Epithelial cell of prostate (primary cell): ENCODE measurements around the gene CPEB1.
A peak's percentile ranks its signal among the peaks of the same experiment; 100 is the strongest.
"Not testable (repeated sequence)": the region's sequence is repeated elsewhere in the genome, so short reads cannot be mapped to it uniquely, and the experiment has no call there.

Source experiments
- DNase-seq: peaks from one replicate; pipeline ENCODE4 v3.0.0-alpha.2; 2011; ENCODE audit warnings: low read depth, low spot score
- H3K27ac ChIP-seq: fragments of 450-650 bp; 2 replicates; pipeline ENCODE4 v1.5.1; 2017; ENCODE audit warnings: mild to moderate bottlenecking

CPEB1 gene

DNA sequence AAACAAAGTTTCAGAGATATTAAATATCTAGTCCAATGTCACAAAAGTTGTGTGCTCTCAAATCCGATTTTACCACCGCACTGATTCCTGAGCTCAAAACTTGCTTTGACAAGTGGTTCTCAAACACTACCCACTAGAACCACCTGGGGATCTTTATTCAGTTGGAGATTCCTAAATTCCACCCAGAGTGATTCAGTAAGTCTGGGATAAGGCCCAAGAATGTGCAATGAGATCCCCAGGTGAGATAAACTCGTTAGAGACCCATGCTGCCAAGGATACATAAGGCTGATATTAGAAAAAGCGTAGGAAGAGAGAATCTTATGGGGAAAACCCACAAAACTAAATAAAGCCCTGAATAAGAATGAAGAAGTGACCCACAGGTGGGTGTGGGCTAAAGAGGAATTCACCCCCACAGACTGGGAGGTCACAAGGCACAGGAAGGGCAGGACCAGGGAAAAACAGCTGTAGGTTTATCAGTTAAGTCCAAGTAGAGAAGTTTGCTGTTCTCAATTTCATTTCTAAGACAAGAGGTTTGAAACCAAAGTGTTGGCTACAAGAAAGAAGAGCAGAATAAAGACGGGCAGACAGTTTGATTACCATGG, 95.4 kb downstream of the CPEB1 start:
- no peak for DNase-seq
- peak overlapping the region; percentile 10 for H3K27ac ChIP-seq

GRCh38 chr15:82549199-82549665, 97.9 kb downstream of the CPEB1 start:
- DNase-seq: no peak
- no peak overlapping the region for H3K27ac ChIP-seq

DNA sequence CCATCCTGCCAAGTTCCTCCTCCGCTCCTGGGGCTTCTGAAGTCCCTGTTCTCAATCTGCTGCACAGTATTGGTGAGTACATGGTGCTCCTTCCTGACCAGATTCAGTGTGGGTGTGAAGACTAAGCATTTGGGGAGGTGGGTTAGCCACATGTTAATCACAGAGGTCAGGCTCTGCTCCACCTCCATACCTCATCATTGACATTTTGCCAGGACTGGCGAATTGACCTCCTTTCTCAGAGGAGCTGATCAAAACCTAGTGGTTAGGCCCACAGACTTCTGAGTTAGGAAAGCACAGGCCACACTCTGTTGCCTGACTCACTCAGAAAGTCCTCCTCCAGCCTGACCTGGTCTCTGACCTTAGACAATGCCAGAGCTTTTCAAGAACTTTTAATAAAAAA, 98.5 kb downstream of the CPEB1 start:
- no peak overlapping the region for H3K27ac ChIP-seq
- no peak for DNase-seq

- no peak for DNase-seq
Measured at GRCh38 chr15:82545478-82545877, 101.7 kb downstream of the CPEB1 start.

GRCh38 chr15:82545002-82545401, 102.2 kb downstream of the CPEB1 start:
- no peak overlapping the region for H3K27ac ChIP-seq
- no peak for DNase-seq

More at GRCh38 chr15:82545478-82545877, 101.7 kb downstream of the CPEB1 start:
- no peak overlapping the region for H3K27ac ChIP-seq

- no peak for DNase-seq
- no peak overlapping the region for H3K27ac ChIP-seq
Measured at GRCh38 chr15:82544431-82544830, 102.7 kb downstream of the CPEB1 start.

GRCh38 chr15:82543160-82543559, 104.0 kb downstream of the CPEB1 start:
- no peak for DNase-seq

GRCh38 chr15:82540984-82541431, 106.2 kb downstream of the CPEB1 start:
- DNase-seq: no peak
- peak overlapping the region; percentile 89 for H3K27ac ChIP-seq

More at GRCh38 chr15:82543160-82543559, 104.0 kb downstream of the CPEB1 start:
- no peak overlapping the region for H3K27ac ChIP-seq

DNA sequence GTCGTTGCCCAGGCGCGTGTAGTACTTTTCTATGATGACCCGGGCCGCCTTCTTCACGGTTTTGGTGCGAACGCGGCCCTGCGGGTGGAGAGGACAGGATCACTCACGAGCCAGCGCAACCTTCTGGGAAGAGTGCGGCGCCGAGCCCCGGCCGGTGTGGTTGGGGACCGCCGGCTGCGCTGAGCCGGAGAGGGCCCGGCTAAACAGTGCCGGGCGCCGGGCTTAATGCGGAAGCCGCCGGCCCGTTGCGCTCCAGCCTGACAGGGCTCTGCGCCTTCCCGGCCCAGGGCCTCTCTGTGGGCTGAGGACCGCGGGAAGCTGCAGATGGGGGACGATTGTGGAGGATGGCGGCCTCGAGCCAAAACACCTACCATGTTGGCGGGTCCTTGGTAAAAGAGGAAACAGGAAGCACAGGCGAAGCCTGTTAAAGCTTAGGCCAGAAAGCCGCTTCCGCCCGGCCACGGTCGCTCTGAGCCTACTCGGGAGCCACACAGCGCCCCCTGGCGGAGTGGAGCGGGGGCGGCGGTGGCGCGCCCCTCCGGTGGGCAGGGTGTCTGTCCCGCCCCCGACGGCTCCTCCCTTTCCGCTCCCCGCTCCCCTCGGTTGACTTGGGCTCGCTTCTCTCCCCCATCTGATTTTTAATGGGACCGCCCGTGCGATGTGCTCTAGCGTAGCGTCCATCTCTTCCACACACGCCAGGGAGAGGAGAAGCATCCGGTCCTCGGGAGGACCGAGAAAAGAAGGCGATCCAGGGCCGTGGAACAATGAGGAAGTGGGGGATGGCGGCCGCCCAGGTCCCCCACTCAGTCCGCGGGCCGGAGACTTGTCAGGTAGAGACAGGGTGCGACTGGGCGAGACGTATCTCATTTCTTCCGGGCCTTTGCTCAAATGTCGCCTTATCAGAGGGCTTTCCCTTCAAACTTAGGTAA, 106.8 kb downstream of the CPEB1 start, which contains the start of gene RPS17:
RPS17 (minus strand) TSS at position 403 of the 929 bp plus-strand sequence; CDS start at position 374, 29 bp downstream.
- DNase-seq: peak; percentile 56
- peak within 1 kb of the TSS; percentile 89 for H3K27ac ChIP-seq

DNA sequence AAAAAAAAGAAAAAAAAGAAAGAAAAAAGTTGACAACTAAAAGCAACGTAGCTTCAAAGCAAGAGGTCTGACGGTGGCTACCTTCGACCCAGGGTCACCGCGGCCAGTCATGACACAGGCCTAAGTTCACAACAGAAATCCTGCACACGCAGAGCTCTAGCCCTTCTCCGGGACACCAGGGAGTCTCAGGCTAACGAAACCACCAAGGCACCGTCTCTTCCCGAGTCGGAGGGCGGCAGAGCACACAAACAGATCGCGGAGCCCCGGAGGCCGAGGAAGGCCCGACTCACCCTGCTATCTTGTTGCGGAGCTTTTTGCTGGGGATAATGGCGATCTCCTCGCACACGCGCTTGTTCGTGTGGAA, 107.5 kb downstream of the CPEB1 start:
- H3K27ac ChIP-seq: peak overlapping the region; percentile 89
- no peak for DNase-seq

GRCh38 chr15:82538961-82539690, 108.0 kb downstream of the CPEB1 start:
- DNase-seq: no peak
- H3K27ac ChIP-seq: peak overlapping the region; percentile 89

DNA sequence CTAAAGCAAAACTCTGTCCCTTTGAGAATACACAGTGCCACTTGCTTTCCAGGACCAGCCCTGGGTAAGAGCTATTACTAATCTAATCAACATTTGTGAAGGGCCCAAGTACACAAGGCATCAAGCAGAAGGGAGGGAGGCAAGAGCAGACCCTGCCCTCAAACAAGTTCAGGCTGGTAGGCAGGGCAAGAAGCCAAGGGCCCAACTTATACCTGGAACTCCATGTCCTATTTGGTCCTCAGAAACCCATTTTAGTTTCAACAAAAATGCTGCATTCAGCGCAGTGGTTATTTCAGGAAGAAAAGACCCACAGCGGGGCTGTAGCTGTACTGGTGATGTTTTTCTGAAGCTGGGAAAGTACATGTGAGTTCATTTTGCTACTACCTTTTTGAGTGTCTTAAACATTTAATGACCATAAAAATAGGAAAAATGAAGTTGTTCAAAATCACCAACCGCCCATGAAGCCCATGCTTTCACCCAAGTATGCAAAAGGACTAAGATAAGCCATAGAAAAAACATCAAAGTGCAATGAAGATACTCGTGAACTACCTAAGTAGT, 109.7 kb downstream of the CPEB1 start:
- DNase-seq: no peak

GRCh38 chr15:82536409-82537350, 110.5 kb downstream of the CPEB1 start:
- peak overlapping the region; percentile 89 for H3K27ac ChIP-seq
- no peak for DNase-seq

More for the DNA sequence above, 109.7 kb downstream of the CPEB1 start:
- peak overlapping the region; percentile 89 for H3K27ac ChIP-seq

DNA sequence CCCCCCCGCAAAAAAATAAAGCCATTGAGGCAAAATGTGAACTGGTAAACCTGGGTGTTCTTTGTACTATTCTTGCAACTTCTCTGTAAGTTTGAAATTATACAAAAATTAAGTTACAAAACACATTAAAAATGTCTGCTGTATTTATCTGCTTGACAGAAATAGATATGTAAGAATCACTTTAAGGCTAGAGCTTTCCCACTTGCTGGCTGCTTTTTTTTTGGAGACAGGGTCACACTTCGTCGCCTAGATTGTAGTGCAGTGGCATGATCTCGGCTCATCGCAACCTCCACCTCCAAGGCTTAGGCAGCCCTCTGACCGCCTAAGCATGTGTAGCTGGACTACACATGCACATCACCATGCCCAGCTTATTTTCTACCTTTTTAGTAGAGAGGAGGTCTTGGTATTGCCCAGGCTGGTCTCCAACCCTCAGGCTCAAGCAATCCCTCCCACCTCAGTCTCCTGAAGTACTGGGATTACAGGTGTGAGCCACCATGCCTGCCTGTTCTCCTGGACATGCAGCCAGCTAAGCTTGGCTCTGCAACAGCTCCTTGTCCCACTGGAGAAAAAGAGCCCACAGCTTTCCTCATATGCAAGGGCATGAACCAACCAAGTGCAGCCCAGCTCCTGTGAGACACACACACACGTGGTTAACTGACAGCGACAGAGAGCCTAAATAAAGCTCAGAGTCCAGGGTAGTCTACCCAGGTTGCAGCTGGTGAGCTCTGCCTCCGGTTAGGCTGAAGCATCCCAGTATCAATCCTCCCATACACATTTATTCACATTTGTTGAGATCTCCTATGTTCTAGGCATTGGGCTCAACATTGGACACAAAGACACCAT, 111.4 kb downstream of the CPEB1 start:
- DNase-seq: no peak
- H3K27ac ChIP-seq: peak overlapping the region; percentile 89

DNA sequence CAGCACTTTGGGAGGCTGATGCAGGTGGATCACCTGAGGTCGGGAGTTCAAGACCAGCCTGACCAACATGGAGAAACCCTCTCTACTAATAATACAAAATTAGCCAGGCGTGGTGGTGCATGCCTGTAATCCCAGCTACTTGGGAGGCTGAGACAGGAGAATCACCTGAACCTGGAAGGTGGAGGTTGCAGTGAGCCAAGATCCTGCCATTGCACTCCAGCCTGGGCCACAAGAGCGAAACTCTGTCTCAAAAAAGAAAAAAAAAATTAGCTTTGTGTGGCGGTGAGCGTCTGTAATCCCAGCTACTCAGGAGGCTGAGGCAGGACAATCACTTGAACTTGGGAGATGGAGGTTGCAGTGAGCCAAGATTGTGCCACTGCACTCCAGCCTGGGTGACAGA, 112.0 kb downstream of the CPEB1 start:
- DNase-seq, H3K27ac ChIP-seq: not testable (repeated sequence)

DNA sequence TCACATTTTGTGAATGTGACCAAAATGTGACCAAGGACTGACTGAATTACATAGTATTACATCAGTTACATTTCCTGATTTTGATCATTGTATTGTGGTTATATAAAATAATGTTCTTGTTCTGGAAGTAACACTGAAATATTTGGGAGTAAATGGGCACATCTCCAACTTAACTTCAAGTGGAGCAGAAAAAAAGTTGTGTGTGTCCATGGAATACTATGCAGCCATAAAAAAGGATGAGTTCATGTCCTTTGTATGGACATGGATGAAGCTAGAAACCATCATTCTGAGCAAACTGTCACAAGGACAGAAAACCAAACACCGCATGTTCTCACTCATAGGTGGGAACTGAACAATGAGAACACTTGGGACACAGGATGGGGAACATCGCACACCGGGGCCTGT, 112.7 kb downstream of the CPEB1 start:
- DNase-seq: not testable (repeated sequence)

DNA sequence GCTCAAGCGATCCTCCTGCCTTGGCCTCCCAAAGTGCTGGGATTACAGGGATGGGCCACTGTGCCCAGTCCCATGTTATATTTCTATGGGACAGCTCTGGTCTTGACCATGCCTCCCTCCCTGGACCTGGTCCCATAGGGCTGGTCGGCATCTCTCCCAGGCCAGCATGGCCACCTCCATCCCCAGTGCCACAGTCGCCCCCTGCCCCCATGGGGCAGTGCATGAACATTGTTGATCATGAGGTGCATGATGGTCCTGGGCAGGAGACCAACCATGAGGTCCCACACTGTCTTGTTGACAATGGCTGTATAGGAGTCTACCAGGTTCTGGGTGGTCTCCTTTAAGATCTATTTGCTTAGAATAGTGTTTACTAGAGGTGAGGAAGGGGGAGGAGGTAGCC, 113.4 kb downstream of the CPEB1 start:
- no peak for DNase-seq
- H3K27ac ChIP-seq: peak overlapping the region; percentile 47

More for the DNA sequence above, 112.7 kb downstream of the CPEB1 start:
- H3K27ac ChIP-seq: peak overlapping the region; percentile 47

DNA sequence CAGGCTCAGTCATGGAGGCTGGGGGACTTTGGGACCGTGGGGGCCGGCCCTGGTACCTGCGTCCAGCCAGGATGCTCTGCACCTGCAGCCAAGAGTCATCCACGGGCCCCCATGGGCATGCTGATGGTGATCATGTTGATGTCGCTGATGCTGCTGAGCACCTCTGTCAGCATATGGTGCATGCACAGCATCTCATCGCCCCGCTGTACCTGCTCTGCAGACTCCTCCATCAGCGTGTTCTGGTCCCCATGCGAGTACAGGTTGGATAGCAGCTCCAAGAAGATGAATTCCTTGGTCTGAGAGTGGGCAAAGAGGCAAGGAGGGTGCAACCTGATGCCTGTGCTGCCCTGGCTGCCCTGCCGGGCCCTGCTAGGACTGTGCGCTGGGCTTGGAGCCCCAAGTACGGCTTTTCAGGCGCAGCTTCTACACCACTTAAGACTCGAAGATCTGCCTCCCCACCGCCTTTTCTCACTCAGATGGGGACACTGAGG, 114.1 kb downstream of the CPEB1 start:
- peak overlapping the region; percentile 47 for H3K27ac ChIP-seq
- DNase-seq: no peak
